H1 (cell line): ENCODE data around the gene C1orf210. TPM values are rescaled to one million over a fixed set of nuclear protein-coding genes. Genes with fewer than 3 reads are reported as not detected.

Source experiments
- CTCF ChIA-PET: fragments of 300-600 bp; sonication (Branson Sonifier 250); formaldehyde crosslinking; loops from one replicate; lab custom pipeline; 2021; ENCODE audit not compliant: partially characterized antibody; lab: Charles Lee
- POLR2A ChIA-PET: fragments of 300-600 bp; sonication (Branson Sonifier 250); formaldehyde crosslinking; loops from one replicate; lab custom pipeline; 2021; ENCODE audit warnings: inconsistent platforms; ENCODE audit not compliant: partially characterized antibody; lab: Charles Lee
- DNase-seq, 2 experiments: peaks; one replicate each; pipeline versions ENCODE4 v3.0.0 to v3.0.0-alpha.2; 2010 to 2022; ENCODE audit warnings: low spot score in 2 of 2, low read depth in 1 of 2, mixed read lengths in 1 of 2
- FAIRE-seq: peaks from 2 replicates; lab custom pipeline; 2011; peaks lifted over from hg19 to GRCh38; lab: Jason Lieb, UNC
- H2AFZ ChIP-seq: 2 replicates; pipeline ENCODE4 v1.8.1; 2012; ENCODE audit warnings: low read length, inconsistent platforms
- H2AK5ac ChIP-seq: 2 replicates; pipeline ENCODE4 v1.6.1; 2013; ENCODE audit warnings: low read depth, low read length
- H2BK120ac ChIP-seq: replicated peaks from 2 replicates; pipeline ENCODE3; 2013; ENCODE audit warnings: low read depth, low read length, inconsistent platforms
- H2BK12ac ChIP-seq: 2 replicates; pipeline ENCODE4 v1.6.1; 2013; ENCODE audit warnings: low read depth, low read length
- H2BK15ac ChIP-seq: 2 replicates; pipeline ENCODE4 v1.6.1; 2013; ENCODE audit warnings: low read length
- H2BK20ac ChIP-seq: 2 replicates; pipeline ENCODE4 v1.6.1; 2013; ENCODE audit warnings: low read length
- H2BK5ac ChIP-seq: 2 replicates; pipeline ENCODE4 v1.6.1; 2013; ENCODE audit warnings: low read depth, low read length
- H3K14ac ChIP-seq: 2 replicates; pipeline ENCODE4 v1.6.1; 2013; ENCODE audit warnings: inconsistent platforms; ENCODE audit not compliant: insufficient read length
- H3K18ac ChIP-seq: 2 replicates; pipeline ENCODE4 v1.6.1; 2013; ENCODE audit warnings: low read length; ENCODE audit errors: extremely low read depth
- H3K23ac ChIP-seq: 2 replicates; pipeline ENCODE4 v1.6.1; 2013; ENCODE audit warnings: inconsistent platforms; ENCODE audit not compliant: insufficient read length
- H3K23me2 ChIP-seq: 2 replicates; pipeline ENCODE4 v1.6.1; 2013; ENCODE audit warnings: low read depth, low read length
- H3K27ac ChIP-seq: 2 replicates; pipeline ENCODE4 v1.6.1; 2011; ENCODE audit warnings: low read depth, low read length, inconsistent platforms
- H3K27me3 ChIP-seq, 4 experiments: replicated peaks in 1 of 4; 1 replicate in 1 of 4; 2 replicates in 3 of 4; pipeline versions ENCODE4 v1.6.1 to v1.8.1; 2011 to 2013; ENCODE audit warnings: low read length in 3 of 4, mild to moderate bottlenecking in 3 of 4, inconsistent platforms in 2 of 4, mixed read lengths in 2 of 4, moderate library complexity in 1 of 4; ENCODE audit not compliant: control insufficient read depth in 3 of 4, insufficient read depth in 3 of 4; ENCODE audit errors: extremely low read depth in 1 of 4
- H3K36me3 ChIP-seq, 4 experiments: 2 replicates each; pipeline versions ENCODE4 v1.6.1 to v1.8.1; 2011 to 2013; ENCODE audit warnings: mild to moderate bottlenecking in 4 of 4, low read length in 3 of 4, moderate library complexity in 2 of 4, control low read depth in 1 of 4, inconsistent platforms in 1 of 4; ENCODE audit not compliant: insufficient read depth in 4 of 4, control insufficient read depth in 2 of 4
- H3K4ac ChIP-seq: replicated peaks from 2 replicates; pipeline ENCODE3; 2013; ENCODE audit warnings: low read length, low read depth, mixed read lengths, inconsistent platforms; ENCODE audit not compliant: insufficient read length
- H3K4me1 ChIP-seq, 4 experiments: replicated peaks in 1 of 4; 1 replicate in 1 of 4; 2 replicates in 3 of 4; pipeline versions ENCODE4 v1.6.1 to v1.8.1; 2011 to 2013; ENCODE audit warnings: low read length in 3 of 4, inconsistent platforms in 2 of 4, mixed read lengths in 1 of 4; ENCODE audit not compliant: insufficient read depth in 4 of 4, control insufficient read depth in 3 of 4
- H3K4me2 ChIP-seq, 2 experiments: 2 replicates each; pipeline versions ENCODE4 v1.6.1 to v1.8.1; 2011 to 2013; ENCODE audit warnings: low read depth in 2 of 2, low read length in 2 of 2, control low read depth in 1 of 2, inconsistent platforms in 1 of 2, mild to moderate bottlenecking in 1 of 2; ENCODE audit not compliant: insufficient read depth in 1 of 2
- H3K4me3 ChIP-seq, 4 experiments: fragments of 200-600, 300-600 bp in 1 of 4; sonication (generic), shearing (Covaris generic), sonication (Bioruptor Twin) in 1 of 4; 2 replicates each; pipeline versions ENCODE4 v1.5.1 to v1.8.1; 2011 to 2016; ENCODE audit warnings: low read length in 4 of 4, low read depth in 3 of 4, control low read depth in 2 of 4, inconsistent platforms in 2 of 4, mild to moderate bottlenecking in 2 of 4, mixed read lengths in 1 of 4, moderate library complexity in 1 of 4; ENCODE audit not compliant: insufficient read depth in 2 of 4; ENCODE audit errors: extremely low read depth in 1 of 4
- H3K56ac ChIP-seq: replicated peaks from 2 replicates; pipeline ENCODE3; 2013; ENCODE audit warnings: low read depth, mild to moderate bottlenecking, mixed read lengths, low read length, inconsistent platforms; ENCODE audit not compliant: insufficient read length
- H3K79me1 ChIP-seq: 2 replicates; pipeline ENCODE4 v1.6.1; 2013; ENCODE audit warnings: low read depth, low read length, control low read depth
- H3K79me2 ChIP-seq, 2 experiments: 2 replicates each; pipeline versions ENCODE4 v1.6.1 to v1.8.1; 2012 to 2013; ENCODE audit warnings: low read length in 2 of 2, mild to moderate bottlenecking in 2 of 2, inconsistent platforms in 1 of 2; ENCODE audit not compliant: insufficient read depth in 2 of 2, control insufficient read depth in 1 of 2
- H3K9ac ChIP-seq, 4 experiments: replicated peaks in 1 of 4; 1 replicate in 1 of 4; 2 replicates in 3 of 4; pipeline versions ENCODE4 v1.6.1 to v1.8.1; 2011 to 2013; ENCODE audit warnings: low read depth in 3 of 4, low read length in 3 of 4, control low read depth in 2 of 4, mild to moderate bottlenecking in 2 of 4, moderate library complexity in 2 of 4, inconsistent platforms in 1 of 4; ENCODE audit errors: extremely low read depth in 1 of 4
- H3K9me3 ChIP-seq, 2 experiments: 2 replicates each; pipeline versions ENCODE4 v1.6.1 to v1.8.1; 2012 to 2013; ENCODE audit warnings: mild to moderate bottlenecking in 2 of 2, moderate library complexity in 2 of 2, control low read depth in 1 of 2, inconsistent platforms in 1 of 2, low read depth in 1 of 2, low read length in 1 of 2, mixed read lengths in 1 of 2; ENCODE audit not compliant: insufficient read depth in 2 of 2
- H4K20me1 ChIP-seq, 2 experiments: replicated peaks in 1 of 2; 2 replicates each; pipeline versions ENCODE3 to v1.8.1; 2011 to 2013; ENCODE audit warnings: inconsistent platforms in 2 of 2, low read length in 2 of 2, mild to moderate bottlenecking in 1 of 2; ENCODE audit not compliant: insufficient read depth in 2 of 2, control insufficient read depth in 1 of 2
- H4K5ac ChIP-seq: 2 replicates; pipeline ENCODE4 v1.6.1; 2013; ENCODE audit warnings: low read length, low read depth, mixed read lengths, inconsistent platforms; ENCODE audit not compliant: insufficient read length
- H4K8ac ChIP-seq: 2 replicates; pipeline ENCODE4 v1.8.0; 2013; ENCODE audit warnings: mild to moderate bottlenecking, moderate library complexity, low read length, inconsistent platforms; ENCODE audit not compliant: insufficient read depth; ENCODE audit errors: extremely low read depth
- H4K91ac ChIP-seq: replicated peaks from 2 replicates; pipeline ENCODE3; 2013; ENCODE audit warnings: low read length, mixed read lengths, inconsistent platforms; ENCODE audit not compliant: insufficient read length
- ATF2 ChIP-seq: IDR thresholded peaks from 2 replicates; pipeline ENCODE4 v1.6.1; 2012; ENCODE audit warnings: low read length, inconsistent platforms
- CTBP2 ChIP-seq: IDR thresholded peaks from 2 replicates; pipeline ENCODE4 v1.7.0; 2011; ENCODE audit warnings: borderline replicate concordance, mild to moderate bottlenecking, moderate library complexity, mixed read lengths, low read length; ENCODE audit not compliant: insufficient read depth, insufficient read length
- HDAC2 ChIP-seq, 2 experiments: fragments of 300-600 bp in 1 of 2; sonication (generic) in 1 of 2; IDR thresholded peaks; 2 replicates each; pipeline ENCODE4 v1.6.1; 2011 to 2012; ENCODE audit warnings: low read depth in 2 of 2, low read length in 2 of 2, mild to moderate bottlenecking in 2 of 2, moderate library complexity in 2 of 2, borderline replicate concordance in 1 of 2, inconsistent platforms in 1 of 2
- MAX ChIP-seq: IDR thresholded peaks from 2 replicates; pipeline ENCODE4 v1.6.1; 2012; ENCODE audit warnings: inconsistent platforms
- RAD21 ChIP-seq, 2 experiments: IDR thresholded peaks in 1 of 2; conservative IDR thresholded peaks in 1 of 2; 2 replicates each; pipeline ENCODE4 v1.6.1; 2011; ENCODE audit warnings: low read depth in 2 of 2, low read length in 2 of 2, improper control_type of control experiment in 1 of 2, inconsistent platforms in 1 of 2, mild to moderate bottlenecking in 1 of 2, moderate library complexity in 1 of 2
- SP1 ChIP-seq: IDR thresholded peaks from 2 replicates; pipeline ENCODE4 v1.6.1; 2011; ENCODE audit warnings: low read depth, low read length
- TCF12 ChIP-seq: IDR thresholded peaks from 2 replicates; pipeline ENCODE4 v1.6.1; 2011; ENCODE audit warnings: low read depth, mild to moderate bottlenecking, low read length
- WGBS, 2 experiments: shearing (Covaris generic) in 1 of 2; methylation state at CpG; one replicate each; pipeline versions ENCODE4 v1.1.6 to v1.1.7; 2013 to 2015; ENCODE audit warnings: low lambda C conversion rate in 2 of 2, mixed read lengths in 2 of 2, inconsistent platforms in 1 of 2, low coverage in 1 of 2, missing lambda C conversion rate in 1 of 2; ENCODE audit not compliant: insufficient replicate concordance in 2 of 2, insufficient coverage in 1 of 2, insufficient read length in 1 of 2; ENCODE audit errors: extremely low coverage in 1 of 2, missing lambda C conversion rate in 1 of 2; 5-methylcytosine and 5-hydroxymethylcytosine counted together
- polyA plus RNA-seq, 7 experiments: library from polyadenylated mRNA; depleted of rRNA in 3 of 7; stranded (reverse) in 5 of 7; unstranded in 2 of 7; fragments of >200 nt in 5 of 7; fragments of 200-250 nt in 2 of 7; gene quantifications; 1 replicate in 5 of 7; 2 replicates in 1 of 7; 4 replicates in 1 of 7; pipeline versions ENCODE4 v1.2.1 to v1.2.3, GENCODE V29; 2011 to 2013; ENCODE audit warnings: missing spikeins in 2 of 7, mixed read lengths in 2 of 7
- total RNA-seq: library from RNA; stranded (reverse); fragmentation: NEBNext Ultra II Directional; extraction: Animal tissue kit (Norgen Biotek cat#: 25700); gene quantifications from 2 replicates; pipeline ENCODE4 v1.2.1, GENCODE V29; 2021

The C1orf210 gene
- total and polyA plus RNA-seq, 2 of the 8 experiments (the other 6 are each of a cell fraction or from before 2014, with no cell fraction given), result 12.0 to 27.9 TPM

- H3K9me3 ChIP-seq, result no peaks in the 10 kb centered on the region
- H3K36me3 ChIP-seq, result no peaks in the 10 kb centered on the region
- H3K4ac ChIP-seq, result no peak overlapping the region
- no peak overlapping the region for H3K18ac ChIP-seq
- H3K4me1 ChIP-seq, result peaks cover 0 to 2% (median 2%) of the 10 kb centered on the region in 4 experiments; a peak in 3 of 7 replicates
- no peaks in the 10 kb centered on the region for H3K23me2 ChIP-seq
- no peak overlapping the region for H4K91ac ChIP-seq
- H3K56ac ChIP-seq, result no peak overlapping the region
- no peak overlapping the region for H3K14ac ChIP-seq
- no peak overlapping the region for H2BK5ac ChIP-seq
- no peak overlapping the region for H2BK12ac ChIP-seq
- TF ChIP-seq HDAC2 (IDR thresholded peaks at IDR 0.05; ENCODE audit: borderline replicate concordance in 1 of 2, low read depth in 2 of 2, low read length in 2 of 2) (no peak), MAX (no peak), ATF2 (no peak), RAD21 (IDR thresholded peaks at IDR 0.05 in 1 of 2, conservative IDR thresholded peaks at IDR 0.05 in 1 of 2; ENCODE audit: low read depth in 2 of 2, low read length in 2 of 2) (no peak), TCF12 (no peak), CTBP2 (no peak), SP1 (no peak)
- TF ChIP-seq, all 59 proteins: peak for 0
- H2BK15ac ChIP-seq, result no peak overlapping the region
- no peak overlapping the region for H3K4me3 ChIP-seq
- H2AK5ac ChIP-seq, result no peak overlapping the region
- no peak overlapping the region for H3K27ac ChIP-seq
- no peak overlapping the region for H3K4me2 ChIP-seq
- no peak overlapping the region for H3K23ac ChIP-seq
- POLR2A ChIA-PET, result interaction anchor here (0.7 kb wide), 1 partner anchor 150 kb away, joined by 3 read pairs; the partner anchor contains the start of gene HYI
- H2BK120ac ChIP-seq, result no peak overlapping the region
- H3K27me3 ChIP-seq, result no peaks in the 10 kb centered on the region
- CTCF ChIA-PET, result interaction anchor here (0.7 to 3.1 kb wide), 5 partner anchors 16 to 115 kb away, joined by 3 to 12 read pairs (median 4); partner anchors contain the start of gene C1orf210
- no peaks in the 10 kb centered on the region for H3K79me1 ChIP-seq
- no peaks in the 10 kb centered on the region for H3K79me2 ChIP-seq
- H4K20me1 ChIP-seq, result no peaks in the 10 kb centered on the region
- DNase-seq (no peak), FAIRE-seq (no peak)
- H4K5ac ChIP-seq, result no peak overlapping the region
- H3K9ac ChIP-seq, result no peak overlapping the region
- no peak overlapping the region for H4K8ac ChIP-seq
- 86% methylated on average over 8 of the region's 8 CpGs; no CpG with 5 or more reads in 1 of the 2 experiments for WGBS, 2 experiments
- H2BK20ac ChIP-seq, result no peak overlapping the region
- H2AFZ ChIP-seq, result peak overlapping the region; percentile 84; the same call in 1 of the 2 replicates
Observed at GRCh38 chr1:43304314-43304681, 18.9 kb upstream of the C1orf210 start.
